AG10803 (cell line): ENCODE results near the gene TMEM184B.

Experiments used
- DNase-seq: peaks from one replicate; pipeline ENCODE4 v3.0.0; 2010; ENCODE audit warnings: low read depth
- H3K4me3 ChIP-seq: 2 replicates; pipeline ENCODE4 v1.5.1; 2011; ENCODE audit warnings: mild to moderate bottlenecking, low read length, control low read depth
- CTCF ChIP-seq: conservative IDR thresholded peaks from 2 replicates; pipeline ENCODE4 v1.5.1; 2011; ENCODE audit warnings: mild to moderate bottlenecking, low read length, control low read depth, inconsistent platforms

The TMEM184B gene

GRCh38 chr22:38272373-38273134, at the start of gene TMEM184B:
TMEM184B (minus strand) TSS chr22:38273010; CDS start chr22:38247961, 25,049 bp downstream.
- peak; percentile 64 for DNase-seq
- no peak for TF ChIP-seq CTCF
- H3K4me3 ChIP-seq = peak within 1 kb of the TSS; percentile 89

DNA sequence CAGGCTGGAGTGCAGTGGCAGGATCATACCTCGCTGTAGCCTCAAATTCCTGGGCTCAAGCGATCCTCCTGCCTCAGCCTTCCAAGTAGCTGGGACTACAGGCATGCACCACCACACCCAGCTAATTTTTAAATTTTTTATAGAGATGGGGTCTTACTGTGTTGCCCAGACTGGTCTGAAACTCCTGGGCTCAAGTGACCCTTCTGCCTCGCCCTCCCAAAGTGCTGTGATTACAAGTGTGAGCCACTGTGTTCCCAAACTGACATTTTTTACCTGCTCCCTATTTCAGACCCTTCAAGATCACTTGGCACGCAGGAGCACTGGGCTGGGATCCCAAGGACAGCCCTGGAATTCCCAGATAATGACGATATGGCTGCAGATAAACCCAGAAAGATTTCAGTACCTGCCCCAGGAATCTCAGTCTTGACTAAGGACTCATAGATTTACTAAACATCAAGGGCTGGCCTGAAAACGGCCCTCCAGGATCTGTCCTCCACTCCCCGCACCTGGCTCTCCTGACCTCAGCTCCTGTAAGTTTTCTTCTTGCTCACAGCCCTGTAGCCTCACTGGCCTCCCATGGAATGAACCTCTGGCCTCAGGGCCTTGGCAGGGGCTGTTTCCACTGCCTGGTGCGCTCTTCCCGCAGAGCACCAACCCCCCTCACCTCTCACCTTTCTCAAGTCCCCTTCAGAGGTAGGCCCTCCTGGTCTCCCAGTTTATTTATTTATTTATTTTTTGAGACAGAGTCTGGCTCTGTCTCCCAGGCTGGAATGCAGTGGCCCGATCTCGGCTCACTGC, 48.0 kb upstream of the TMEM184B start:
- no peak for DNase-seq
- no peak for TF ChIP-seq CTCF
- no peak overlapping the region for H3K4me3 ChIP-seq

DNA sequence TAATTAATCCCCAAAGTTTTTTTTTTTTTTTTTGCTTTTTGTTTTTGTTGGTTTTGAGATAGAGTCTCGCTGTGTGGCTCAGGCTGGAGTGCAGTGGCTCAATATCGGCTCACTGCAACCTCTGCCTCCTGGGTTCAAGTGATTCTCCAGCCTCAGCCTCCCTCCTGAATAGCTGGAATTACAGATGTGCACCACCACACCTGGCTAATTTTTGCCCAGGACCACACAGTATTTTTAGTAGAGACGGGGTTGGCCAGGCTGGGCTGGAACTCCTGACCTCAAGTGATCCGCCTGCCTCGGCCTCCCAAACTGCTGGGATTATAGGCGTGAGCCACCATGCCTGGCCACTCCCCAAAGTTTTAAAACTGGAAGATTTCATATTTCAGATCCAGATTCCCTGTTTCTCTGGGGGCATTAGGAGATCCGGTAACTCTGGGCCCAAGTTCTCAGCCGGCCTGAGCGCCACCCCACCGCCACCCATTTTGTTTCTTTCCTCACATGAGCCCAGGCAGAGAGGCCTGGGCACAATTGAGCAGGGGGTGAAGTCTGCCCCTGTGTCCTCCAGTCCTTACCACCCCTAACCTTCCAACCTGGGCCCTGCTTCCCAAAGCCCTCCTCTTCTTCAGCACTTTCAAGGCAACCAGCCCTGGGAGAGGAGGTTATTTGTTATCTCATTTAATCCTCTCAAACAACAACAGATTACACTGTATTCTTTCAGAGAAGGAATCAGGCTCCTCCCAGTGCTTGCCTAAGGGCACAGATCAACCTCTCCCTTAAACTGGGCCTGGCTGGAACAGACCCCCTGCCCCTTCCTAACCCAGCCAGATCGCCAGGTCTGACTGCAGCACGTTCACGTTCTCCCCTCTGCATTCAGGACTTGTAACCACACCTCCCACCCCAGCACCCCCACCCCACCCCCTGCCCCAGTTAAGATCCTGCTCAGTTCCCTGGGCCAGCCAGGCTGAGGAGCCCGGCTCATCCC, 46.3 kb upstream of the TMEM184B start:
- TF ChIP-seq CTCF = no peak
- no peak overlapping the region for H3K4me3 ChIP-seq
- DNase-seq = no peak

- no peak for TF ChIP-seq CTCF
- H3K4me3 ChIP-seq = peak overlapping the region; percentile 58
- peak; percentile 91 for DNase-seq
Observed at GRCh38 chr22:38317995-38318715, 45.3 kb upstream of the TMEM184B start.

GRCh38 chr22:38317122-38317994, 44.5 kb upstream of the TMEM184B start, which contains the start of gene CSNK1E:
CSNK1E (minus strand) TSS chr22:38317433; CDS start chr22:38314157, 3,276 bp downstream.
- TF ChIP-seq CTCF = no peak
- H3K4me3 ChIP-seq = peak within 1 kb of the TSS; percentile 89
- peak; percentile 58 for DNase-seq
